ENCODE data around the gene LLGL2.

GRCh38 chr17:75555679-75556153 is 30.2 kb downstream of the LLGL2 start:
- TF ChIP-seq POLR2A (IDR thresholded peaks at IDR 0.05; ENCODE audit: extremely low read depth, insufficient read length) = no peak
- no peak for TF ChIP-seq CTCF (IDR thresholded peaks at IDR 0.05; ENCODE audit: low read depth, low read length)
- TF ChIP-seq MAX (IDR thresholded peaks at IDR 0.05; ENCODE audit: low read depth, low read length) = no peak

Data from NB4 (cell line).